ENCODE measurements around the gene LOC128125822.

Gene LOC128125822

DNA sequence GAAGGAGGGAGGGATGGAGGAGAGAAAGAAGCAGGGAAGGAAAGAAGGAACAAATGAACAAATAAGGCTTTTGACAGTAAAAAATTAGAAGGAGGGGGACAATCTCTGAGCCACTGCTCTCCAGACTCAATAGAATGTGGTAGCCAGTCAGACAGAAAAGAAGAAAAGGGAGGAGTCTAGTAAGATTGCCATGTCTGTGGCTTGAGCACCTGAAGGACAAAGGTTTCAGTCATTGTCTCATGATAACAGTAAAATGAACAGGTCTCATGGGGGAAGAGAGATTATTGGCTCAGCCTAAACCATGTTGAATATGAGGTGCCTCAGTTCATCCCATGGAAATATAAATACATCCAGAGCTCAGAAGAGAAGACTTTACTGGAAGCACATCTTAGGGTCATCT, 14.0 kb upstream of the LOC128125822 start:
- H3K27ac ChIP-seq (ENCODE audit: low read depth): no peak overlapping the region
- H4K20me1 ChIP-seq (replicated peaks; ENCODE audit: insufficient read depth): no peaks in the 10 kb centered on the region
- H3K4me1 ChIP-seq (ENCODE audit: insufficient read depth): no peaks in the 10 kb centered on the region; the same call in 1 of the 2 replicates
- Mint-ChIP-seq H3K4me1 (peaks cover 4% of the 10 kb centered on the region; the same call in 1 of the 3 replicates), H3K27me3 (ENCODE audit: insufficient read depth, low read depth, poor library complexity) (peaks cover 5% of the 10 kb centered on the region), H3K4me3 (no peak overlapping the region), H3K9me3 (peaks cover 3% of the 10 kb centered on the region; the same call in 2 of the 3 replicates), H3K36me3 (ENCODE audit: low read depth) (no peaks in the 10 kb centered on the region), H3K27ac (no peak overlapping the region)
- H3K4me3 ChIP-seq: no peak overlapping the region
- DNase-seq (ENCODE audit: low spot score) (no peak), ATAC-seq (no peak)
- no peak overlapping the region for H2AFZ ChIP-seq
- H3K4me2 ChIP-seq: no peak overlapping the region
- no peaks in the 10 kb centered on the region for H3K27me3 ChIP-seq (ENCODE audit: insufficient read depth)
- TF ChIP-seq CREB1 (CRISPR knock-in tag; IDR thresholded peaks at IDR 0.05; ENCODE audit: low read depth) (no peak), EZH2phosphoT487 (IDR thresholded peaks at IDR 0.05; ENCODE audit: unreplicated experiment) (no peak), ZNF114 (CRISPR knock-in tag; IDR thresholded peaks at IDR 0.05) (no peak)
- no peaks in the 10 kb centered on the region for H3F3A ChIP-seq (replicated peaks; ENCODE audit: low read depth)
- H3K79me2 ChIP-seq (replicated peaks; ENCODE audit: insufficient read depth): no peaks in the 10 kb centered on the region
- H3K36me3 ChIP-seq (ENCODE audit: insufficient read depth): no peaks in the 10 kb centered on the region
- H3K9me2 ChIP-seq (ENCODE audit: insufficient read depth): no peaks in the 10 kb centered on the region

DNA sequence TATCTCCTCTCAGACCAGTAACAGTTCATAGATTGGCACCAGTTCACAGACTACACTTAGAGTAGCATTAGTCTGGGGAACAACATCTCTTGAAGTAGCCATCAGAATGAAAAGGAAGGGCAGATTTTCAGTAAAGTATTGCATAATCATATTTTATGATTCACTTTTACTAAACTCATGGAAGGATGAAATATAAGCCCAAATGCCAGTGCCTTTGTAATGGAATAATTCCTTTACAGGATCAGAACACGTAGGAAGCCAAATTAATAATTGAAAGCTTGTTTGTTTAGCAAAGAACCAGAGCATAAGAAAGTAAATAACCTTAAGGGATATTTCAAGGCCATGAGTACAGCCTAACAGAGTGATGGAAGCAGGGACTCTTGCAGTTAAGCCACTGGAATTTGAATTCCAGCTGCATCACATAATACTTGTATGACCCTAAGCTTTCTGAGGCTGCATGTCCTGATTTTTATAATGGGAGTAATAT, 11.4 kb upstream of the LOC128125822 start:
- Histone ChIP-seq H3K4me3 (no peak overlapping the region), H3K27me3 (ENCODE audit: insufficient read depth) (no peaks in the 10 kb centered on the region), H3K4me1 (ENCODE audit: insufficient read depth) (peaks cover 1% of the 10 kb centered on the region; the same call in 1 of the 2 replicates), H3K27ac (ENCODE audit: low read depth) (no peak overlapping the region), H3K36me3 (ENCODE audit: insufficient read depth) (no peaks in the 10 kb centered on the region), H3K79me2 (replicated peaks; ENCODE audit: insufficient read depth) (no peaks in the 10 kb centered on the region), H3K4me2 (no peak overlapping the region), H4K20me1 (replicated peaks; ENCODE audit: insufficient read depth) (no peaks in the 10 kb centered on the region), H3F3A (replicated peaks; ENCODE audit: low read depth) (no peaks in the 10 kb centered on the region), H3K9me2 (ENCODE audit: insufficient read depth) (no peaks in the 10 kb centered on the region), H2AFZ (no peak overlapping the region)
- Mint-ChIP-seq H3K27me3 (ENCODE audit: insufficient read depth, low read depth, poor library complexity) (peaks cover 6% of the 10 kb centered on the region), H3K36me3 (ENCODE audit: low read depth) (no peaks in the 10 kb centered on the region), H3K9me3 (peaks cover 3% of the 10 kb centered on the region; the same call in 2 of the 3 replicates), H3K27ac (no peak overlapping the region), H3K4me3 (no peak overlapping the region), H3K4me1 (peaks cover under 1% of the 10 kb centered on the region; the same call in 2 of the 3 replicates)
- no peak for DNase-seq (ENCODE audit: low spot score)
- ATAC-seq: no peak
- TF ChIP-seq POLR2AphosphoS5 (IDR thresholded peaks at IDR 0.05; ENCODE audit: low read depth) (no peak), EZH2phosphoT487 (IDR thresholded peaks at IDR 0.05; ENCODE audit: unreplicated experiment) (no peak), CREB1 (CRISPR knock-in tag; IDR thresholded peaks at IDR 0.05; ENCODE audit: low read depth) (no peak), ZNF114 (CRISPR knock-in tag; IDR thresholded peaks at IDR 0.05) (no peak), ZNF331 (CRISPR knock-in tag; IDR thresholded peaks at IDR 0.05; ENCODE audit: low read depth) (no peak), NANOG (IDR thresholded peaks at IDR 0.05; ENCODE audit: borderline replicate concordance) (no peak), EZH2 (IDR thresholded peaks at IDR 0.05; ENCODE audit: low read depth, unreplicated experiment) (no peak), JUNB (IDR thresholded peaks at IDR 0.05; ENCODE audit: unreplicated experiment) (no peak), STAT1 (IDR thresholded peaks at IDR 0.05; ENCODE audit: unreplicated experiment) (no peak)
- TF ChIP-seq, protein P1, sequence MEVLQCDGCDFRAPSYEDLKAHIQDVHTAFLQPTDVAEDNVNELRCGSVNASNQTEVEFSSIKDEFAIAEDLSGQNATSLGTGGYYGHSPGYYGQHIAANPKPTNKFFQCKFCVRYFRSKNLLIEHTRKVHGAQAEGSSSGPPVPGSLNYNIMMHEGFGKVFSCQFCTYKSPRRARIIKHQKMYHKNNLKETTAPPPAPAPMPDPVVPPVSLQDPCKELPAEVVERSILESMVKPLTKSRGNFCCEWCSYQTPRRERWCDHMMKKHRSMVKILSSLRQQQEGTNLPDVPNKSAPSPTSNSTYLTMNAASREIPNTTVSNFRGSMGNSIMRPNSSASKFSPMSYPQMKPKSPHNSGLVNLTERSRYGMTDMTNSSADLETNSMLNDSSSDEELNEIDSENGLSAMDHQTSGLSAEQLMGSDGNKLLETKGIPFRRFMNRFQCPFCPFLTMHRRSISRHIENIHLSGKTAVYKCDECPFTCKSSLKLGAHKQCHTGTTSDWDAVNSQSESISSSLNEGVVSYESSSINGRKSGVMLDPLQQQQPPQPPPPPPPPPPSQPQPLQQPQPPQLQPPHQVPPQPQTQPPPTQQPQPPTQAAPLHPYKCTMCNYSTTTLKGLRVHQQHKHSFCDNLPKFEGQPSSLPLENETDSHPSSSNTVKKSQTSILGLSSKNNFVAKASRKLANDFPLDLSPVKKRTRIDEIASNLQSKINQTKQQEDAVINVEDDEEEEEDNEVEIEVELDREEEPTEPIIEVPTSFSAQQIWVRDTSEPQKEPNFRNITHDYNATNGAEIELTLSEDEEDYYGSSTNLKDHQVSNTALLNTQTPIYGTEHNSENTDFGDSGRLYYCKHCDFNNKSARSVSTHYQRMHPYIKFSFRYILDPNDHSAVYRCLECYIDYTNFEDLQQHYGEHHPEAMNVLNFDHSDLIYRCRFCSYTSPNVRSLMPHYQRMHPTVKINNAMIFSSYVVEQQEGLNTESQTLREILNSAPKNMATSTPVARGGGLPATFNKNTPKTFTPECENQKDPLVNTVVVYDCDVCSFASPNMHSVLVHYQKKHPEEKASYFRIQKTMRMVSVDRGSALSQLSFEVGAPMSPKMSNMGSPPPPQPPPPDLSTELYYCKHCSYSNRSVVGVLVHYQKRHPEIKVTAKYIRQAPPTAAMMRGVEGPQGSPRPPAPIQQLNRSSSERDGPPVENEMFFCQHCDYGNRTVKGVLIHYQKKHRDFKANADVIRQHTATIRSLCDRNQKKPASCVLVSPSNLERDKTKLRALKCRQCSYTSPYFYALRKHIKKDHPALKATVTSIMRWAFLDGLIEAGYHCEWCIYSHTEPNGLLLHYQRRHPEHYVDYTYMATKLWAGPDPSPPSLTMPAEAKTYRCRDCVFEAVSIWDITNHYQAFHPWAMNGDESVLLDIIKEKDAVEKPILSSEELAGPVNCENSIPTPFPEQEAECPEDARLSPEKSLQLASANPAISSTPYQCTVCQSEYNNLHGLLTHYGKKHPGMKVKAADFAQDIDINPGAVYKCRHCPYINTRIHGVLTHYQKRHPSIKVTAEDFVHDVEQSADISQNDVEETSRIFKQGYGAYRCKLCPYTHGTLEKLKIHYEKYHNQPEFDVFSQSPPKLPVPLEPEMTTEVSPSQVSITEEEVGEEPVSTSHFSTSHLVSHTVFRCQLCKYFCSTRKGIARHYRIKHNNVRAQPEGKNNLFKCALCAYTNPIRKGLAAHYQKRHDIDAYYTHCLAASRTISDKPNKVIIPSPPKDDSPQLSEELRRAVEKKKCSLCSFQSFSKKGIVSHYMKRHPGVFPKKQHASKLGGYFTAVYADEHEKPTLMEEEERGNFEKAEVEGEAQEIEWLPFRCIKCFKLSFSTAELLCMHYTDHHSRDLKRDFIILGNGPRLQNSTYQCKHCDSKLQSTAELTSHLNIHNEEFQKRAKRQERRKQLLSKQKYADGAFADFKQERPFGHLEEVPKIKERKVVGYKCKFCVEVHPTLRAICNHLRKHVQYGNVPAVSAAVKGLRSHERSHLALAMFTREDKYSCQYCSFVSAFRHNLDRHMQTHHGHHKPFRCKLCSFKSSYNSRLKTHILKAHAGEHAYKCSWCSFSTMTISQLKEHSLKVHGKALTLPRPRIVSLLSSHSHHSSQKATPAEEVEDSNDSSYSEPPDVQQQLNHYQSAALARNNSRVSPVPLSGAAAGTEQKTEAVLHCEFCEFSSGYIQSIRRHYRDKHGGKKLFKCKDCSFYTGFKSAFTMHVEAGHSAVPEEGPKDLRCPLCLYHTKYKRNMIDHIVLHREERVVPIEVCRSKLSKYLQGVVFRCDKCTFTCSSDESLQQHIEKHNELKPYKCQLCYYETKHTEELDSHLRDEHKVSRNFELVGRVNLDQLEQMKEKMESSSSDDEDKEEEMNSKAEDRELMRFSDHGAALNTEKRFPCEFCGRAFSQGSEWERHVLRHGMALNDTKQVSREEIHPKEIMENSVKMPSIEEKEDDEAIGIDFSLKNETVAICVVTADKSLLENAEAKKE (CRISPR knock-in tag; IDR thresholded peaks at IDR 0.05): no peak
- TF ChIP-seq, protein P2, sequence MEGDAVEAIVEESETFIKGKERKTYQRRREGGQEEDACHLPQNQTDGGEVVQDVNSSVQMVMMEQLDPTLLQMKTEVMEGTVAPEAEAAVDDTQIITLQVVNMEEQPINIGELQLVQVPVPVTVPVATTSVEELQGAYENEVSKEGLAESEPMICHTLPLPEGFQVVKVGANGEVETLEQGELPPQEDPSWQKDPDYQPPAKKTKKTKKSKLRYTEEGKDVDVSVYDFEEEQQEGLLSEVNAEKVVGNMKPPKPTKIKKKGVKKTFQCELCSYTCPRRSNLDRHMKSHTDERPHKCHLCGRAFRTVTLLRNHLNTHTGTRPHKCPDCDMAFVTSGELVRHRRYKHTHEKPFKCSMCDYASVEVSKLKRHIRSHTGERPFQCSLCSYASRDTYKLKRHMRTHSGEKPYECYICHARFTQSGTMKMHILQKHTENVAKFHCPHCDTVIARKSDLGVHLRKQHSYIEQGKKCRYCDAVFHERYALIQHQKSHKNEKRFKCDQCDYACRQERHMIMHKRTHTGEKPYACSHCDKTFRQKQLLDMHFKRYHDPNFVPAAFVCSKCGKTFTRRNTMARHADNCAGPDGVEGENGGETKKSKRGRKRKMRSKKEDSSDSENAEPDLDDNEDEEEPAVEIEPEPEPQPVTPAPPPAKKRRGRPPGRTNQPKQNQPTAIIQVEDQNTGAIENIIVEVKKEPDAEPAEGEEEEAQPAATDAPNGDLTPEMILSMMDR (conservative IDR thresholded peaks at IDR 0.05; ENCODE audit: low read depth in 2 of 2): no peak

Measured in GM23338 (cell line).